ENCODE data around the gene CAV2. TPM values are rescaled to one million over a fixed set of nuclear protein-coding genes. Genes with fewer than 3 reads are reported as not detected.

The CAV2 gene
- total and polyA plus RNA-seq, 2 of the 8 experiments (the other 6 are each of a cell fraction or from before 2014, with no cell fraction given) = 2.8 to 4.7 TPM

DNA sequence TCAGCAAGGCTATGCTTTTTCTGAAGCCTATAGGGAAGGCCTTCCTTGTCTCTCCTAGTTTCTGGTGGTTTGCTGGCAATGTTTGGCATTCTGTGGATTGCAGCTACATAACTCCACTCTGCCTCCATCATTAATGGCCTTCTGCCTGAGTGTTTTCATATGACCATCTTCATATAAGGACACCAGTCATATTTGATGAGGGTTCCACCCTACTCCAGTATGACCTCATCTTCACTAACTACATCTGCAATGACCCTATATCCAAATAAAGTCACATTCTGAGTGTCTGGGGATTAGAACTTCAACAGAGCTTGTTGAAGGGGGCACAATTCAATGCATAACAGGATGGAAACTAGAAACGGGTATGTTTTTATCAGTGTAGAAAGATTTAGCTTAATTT lies 47.4 kb downstream of the CAV2 start (continued):
- TF ChIP-seq, protein P1, sequence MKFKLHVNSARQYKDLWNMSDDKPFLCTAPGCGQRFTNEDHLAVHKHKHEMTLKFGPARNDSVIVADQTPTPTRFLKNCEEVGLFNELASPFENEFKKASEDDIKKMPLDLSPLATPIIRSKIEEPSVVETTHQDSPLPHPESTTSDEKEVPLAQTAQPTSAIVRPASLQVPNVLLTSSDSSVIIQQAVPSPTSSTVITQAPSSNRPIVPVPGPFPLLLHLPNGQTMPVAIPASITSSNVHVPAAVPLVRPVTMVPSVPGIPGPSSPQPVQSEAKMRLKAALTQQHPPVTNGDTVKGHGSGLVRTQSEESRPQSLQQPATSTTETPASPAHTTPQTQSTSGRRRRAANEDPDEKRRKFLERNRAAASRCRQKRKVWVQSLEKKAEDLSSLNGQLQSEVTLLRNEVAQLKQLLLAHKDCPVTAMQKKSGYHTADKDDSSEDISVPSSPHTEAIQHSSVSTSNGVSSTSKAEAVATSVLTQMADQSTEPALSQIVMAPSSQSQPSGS (IDR thresholded peaks at IDR 0.05; ENCODE audit: low read length) = no peak
